D721Med (cell line): ENCODE results near the gene EPHB3.
A peak's percentile ranks its signal among the peaks of the same experiment; 100 is the strongest.

Experiments
- DNase-seq: peaks from one replicate; pipeline ENCODE4 v3.0.0; 2011; ENCODE audit warnings: low spot score; ENCODE audit not compliant: insufficient read length
- FAIRE-seq: peaks from 2 replicates; lab custom pipeline; 2011; peaks lifted over from hg19 to GRCh38; lab: Jason Lieb, UNC
- TF ChIP-seq, protein P1 (sequence below): IDR thresholded peaks from 2 replicates; pipeline ENCODE4 v1.5.1; 2012; ENCODE audit warnings: mild to moderate bottlenecking, control low read depth; ENCODE audit not compliant: insufficient read depth; ENCODE audit errors: missing control alignments

EPHB3 gene

DNA sequence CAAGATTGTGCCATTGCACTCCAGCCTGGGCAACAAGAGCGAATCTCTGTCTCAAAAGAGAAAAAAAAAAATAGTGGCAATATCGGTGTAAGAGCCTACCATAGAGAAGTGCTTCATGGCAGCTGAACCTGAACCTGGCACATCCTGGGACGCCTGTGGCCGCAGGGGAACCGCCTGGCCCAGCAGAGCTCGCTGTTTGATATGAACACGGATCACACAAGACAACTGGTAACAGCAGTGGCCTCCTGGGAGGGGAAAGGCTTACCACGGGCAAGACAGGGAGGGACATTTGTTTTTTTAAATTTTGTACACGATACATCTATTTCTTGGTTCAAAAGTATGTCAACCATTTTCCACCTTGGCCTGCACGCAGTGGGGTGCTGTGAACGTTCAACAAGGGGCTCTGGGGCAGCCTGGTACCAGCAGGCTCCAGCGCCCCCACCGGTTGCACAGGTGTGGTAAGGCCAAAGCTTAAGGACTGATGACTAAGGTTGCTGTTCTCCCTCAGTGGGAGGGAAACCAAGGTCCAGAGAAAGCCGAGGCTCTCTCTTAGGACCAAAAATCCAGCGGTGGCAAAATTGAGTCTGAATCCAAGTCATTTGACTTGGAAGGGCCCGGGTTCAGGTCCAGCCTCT lies 21.7 kb upstream of the EPHB3 start:
- DNase-seq (no peak), FAIRE-seq (no peak)
- TF ChIP-seq, protein P1, sequence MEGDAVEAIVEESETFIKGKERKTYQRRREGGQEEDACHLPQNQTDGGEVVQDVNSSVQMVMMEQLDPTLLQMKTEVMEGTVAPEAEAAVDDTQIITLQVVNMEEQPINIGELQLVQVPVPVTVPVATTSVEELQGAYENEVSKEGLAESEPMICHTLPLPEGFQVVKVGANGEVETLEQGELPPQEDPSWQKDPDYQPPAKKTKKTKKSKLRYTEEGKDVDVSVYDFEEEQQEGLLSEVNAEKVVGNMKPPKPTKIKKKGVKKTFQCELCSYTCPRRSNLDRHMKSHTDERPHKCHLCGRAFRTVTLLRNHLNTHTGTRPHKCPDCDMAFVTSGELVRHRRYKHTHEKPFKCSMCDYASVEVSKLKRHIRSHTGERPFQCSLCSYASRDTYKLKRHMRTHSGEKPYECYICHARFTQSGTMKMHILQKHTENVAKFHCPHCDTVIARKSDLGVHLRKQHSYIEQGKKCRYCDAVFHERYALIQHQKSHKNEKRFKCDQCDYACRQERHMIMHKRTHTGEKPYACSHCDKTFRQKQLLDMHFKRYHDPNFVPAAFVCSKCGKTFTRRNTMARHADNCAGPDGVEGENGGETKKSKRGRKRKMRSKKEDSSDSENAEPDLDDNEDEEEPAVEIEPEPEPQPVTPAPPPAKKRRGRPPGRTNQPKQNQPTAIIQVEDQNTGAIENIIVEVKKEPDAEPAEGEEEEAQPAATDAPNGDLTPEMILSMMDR = no peak

DNA sequence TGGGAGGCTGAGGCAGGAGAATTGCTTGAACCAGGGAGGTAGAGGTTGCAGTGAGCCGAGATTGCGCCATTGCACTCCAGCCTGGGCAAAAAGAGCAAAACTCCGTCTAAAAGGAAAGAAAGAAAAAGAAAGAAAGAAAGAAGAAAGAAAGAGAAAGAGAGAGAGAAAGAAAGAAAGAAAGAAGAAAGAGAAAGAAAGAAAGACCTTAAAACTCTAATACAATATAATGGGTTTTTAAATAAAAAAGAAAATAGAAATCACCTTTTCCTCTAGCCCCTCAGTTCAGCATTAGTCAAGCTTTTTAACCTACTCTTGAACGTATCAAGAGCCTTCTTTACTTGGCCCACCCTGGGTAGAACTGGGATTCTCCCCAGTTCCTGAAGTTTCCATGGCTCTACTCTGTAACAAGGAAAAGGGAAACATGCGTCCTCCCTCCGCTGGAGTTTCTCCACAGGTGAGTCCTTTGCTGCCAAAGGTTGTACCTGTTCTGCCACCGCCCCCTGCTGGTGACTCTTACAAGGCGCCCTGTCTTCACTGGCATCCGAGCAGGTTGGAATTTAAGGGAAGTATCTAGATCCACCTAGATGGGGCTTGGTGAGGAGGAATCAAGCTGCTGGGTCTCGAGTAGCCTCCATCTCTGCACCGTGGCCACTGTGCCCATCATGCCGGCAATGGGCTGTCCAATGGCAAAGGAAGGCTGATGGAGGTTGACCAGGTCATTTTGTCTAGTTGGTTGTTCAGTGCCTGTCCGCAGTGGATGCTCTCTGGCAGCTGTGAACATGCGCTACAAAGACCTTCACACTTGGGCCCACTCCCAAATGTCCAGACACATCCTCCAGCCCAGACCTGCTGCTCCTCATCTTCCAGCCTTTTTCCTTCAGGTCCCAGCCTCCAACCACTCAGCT lies 20.6 kb upstream of the EPHB3 start:
- DNase-seq = no peak
- no peak for FAIRE-seq
- TF ChIP-seq, protein P1 = peak; percentile 55

DNA sequence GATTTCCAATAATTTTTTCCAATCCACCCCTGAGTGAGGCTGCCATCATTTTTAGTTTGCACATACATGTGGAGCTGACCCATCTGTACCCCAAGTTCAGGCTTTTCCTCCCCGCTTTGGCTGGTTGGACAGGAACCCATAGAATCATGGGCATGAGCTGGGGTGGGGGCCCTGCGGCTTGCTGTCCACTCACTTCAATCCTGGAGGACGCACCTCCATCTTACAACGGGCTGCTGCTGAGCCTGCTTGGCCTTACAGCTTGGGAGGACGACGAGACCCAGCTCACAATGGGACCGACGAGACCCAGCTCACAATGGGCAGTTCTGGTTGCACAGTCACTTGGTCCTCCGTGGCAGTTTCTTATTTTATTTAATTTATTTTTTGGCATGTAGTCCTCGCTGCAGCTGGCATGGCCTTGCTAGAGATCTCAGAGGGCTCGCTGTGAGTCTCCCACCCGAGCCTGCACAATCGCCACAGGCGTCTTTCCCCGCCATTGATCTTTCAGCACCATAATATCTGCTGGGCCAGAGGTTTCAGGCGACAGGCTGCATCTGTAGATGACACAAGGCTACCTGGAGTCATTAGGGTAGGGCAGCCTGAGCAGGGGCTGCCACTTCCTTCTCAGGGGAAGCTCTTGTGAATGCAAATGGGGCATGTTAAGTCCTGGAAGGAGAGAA lies 19.6 kb upstream of the EPHB3 start:
- TF ChIP-seq, protein P1 = no peak
- DNase-seq = no peak
- no peak for FAIRE-seq

DNA sequence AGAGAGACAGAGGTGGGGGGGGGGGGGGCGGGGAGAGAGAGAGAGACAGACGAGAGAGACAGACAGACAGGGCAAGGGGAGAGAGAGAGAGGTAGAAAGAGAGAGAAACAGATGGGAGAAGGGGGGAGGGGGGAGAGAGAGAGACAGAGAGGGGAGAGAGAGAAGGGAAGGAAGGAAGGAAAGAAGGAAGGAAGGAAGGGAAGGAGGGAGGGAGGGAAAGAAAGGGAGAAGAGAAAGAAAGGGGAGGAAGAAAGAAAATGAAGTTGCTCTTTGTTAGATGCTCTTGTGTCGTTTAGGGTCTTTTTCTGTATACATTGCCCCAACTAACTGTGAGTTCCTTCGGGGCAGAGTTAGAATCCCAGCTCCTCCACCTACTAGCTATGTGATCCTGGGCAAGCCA lies 19.0 kb upstream of the EPHB3 start:
- DNase-seq (no peak), FAIRE-seq (no peak)
- TF ChIP-seq, protein P1 = no peak

DNA sequence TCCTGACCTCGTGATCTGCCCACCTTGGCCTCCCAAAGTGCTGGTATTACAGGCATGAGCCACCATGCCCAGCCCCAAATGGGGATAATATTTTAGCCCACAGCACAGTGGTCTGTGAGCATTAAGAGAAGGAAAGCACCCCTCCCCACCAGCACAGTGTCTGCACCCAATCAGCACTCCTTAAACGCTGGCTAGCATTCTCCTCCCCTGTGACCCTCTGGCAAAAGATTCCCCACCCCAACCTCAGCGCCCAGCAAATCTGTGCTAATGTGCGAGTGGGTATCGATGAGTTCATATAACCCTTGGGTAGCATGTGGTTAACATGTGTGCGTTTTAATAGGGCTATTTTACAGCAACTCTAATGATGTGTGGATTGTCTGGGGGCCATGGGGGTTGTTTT lies 18.3 kb upstream of the EPHB3 start:
- TF ChIP-seq, protein P1 = no peak
- FAIRE-seq = no peak
- DNase-seq = no peak

DNA sequence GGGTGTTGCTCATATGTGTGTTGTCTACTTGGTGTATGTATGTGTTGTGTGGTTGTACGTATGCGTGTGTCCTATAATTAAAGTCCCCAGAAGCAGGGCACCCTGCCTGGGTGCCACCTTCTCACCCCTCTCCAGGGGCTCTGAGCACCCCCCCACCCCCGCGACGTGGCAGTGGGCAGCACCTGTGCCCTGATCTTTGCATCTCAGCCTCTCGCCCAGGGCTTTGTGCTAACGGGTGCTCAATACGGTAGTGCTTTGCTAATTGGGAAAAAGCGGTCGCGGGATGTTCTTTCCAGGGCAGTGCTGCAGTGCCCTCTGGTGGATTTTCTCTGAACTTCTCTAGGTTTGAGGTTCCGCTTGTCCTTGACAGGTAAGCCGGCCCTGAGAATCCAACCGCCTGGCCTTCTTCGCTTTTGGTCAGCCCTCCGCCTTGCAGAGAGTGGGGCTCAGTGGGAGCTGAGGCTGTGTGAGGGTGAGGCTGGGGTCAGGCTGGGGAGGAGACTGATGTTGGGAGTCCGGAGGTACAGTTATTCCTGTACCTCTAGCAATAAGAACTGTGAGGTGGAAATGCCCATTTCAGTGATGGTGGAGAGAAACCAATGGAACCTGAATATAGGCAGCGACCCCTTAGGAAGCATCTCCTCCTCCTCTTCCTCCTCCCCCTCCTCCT lies 17.6 kb upstream of the EPHB3 start:
- FAIRE-seq = no peak
- no peak for DNase-seq
- TF ChIP-seq, protein P1 = peak; percentile 77
